HL-60 (cell line): ENCODE measurements around the gene CEP97.

Experiments used
- CTCF ChIP-seq: IDR thresholded peaks from one replicate; pipeline ENCODE4 v1.5.1; 2011; ENCODE audit warnings: low read length, control low read depth, inconsistent platforms; ENCODE audit not compliant: insufficient read depth
- POLR2AphosphoS5 ChIP-seq: IDR thresholded peaks from 2 replicates; pipeline ENCODE4 v1.6.1; 2012; ENCODE audit warnings: low read depth
- REST ChIP-seq: IDR thresholded peaks from 2 replicates; pipeline ENCODE4 v1.6.1; 2012; ENCODE audit warnings: low read depth; ENCODE audit not compliant: insufficient replicate concordance

- TF ChIP-seq CTCF (no peak), REST (no peak), POLR2AphosphoS5 (no peak)
Measured at GRCh38 chr3:101758224-101758623, 33.8 kb downstream of the CEP97 start.
